Fibroblast of pulmonary artery (primary cell): Measurements from ENCODE around the gene PDCD1LG2.

ENCODE experiments used
- DNase-seq: peaks from one replicate; pipeline ENCODE4 v3.0.0-alpha.2; 2010; ENCODE audit warnings: low read depth
- H3K4me3 ChIP-seq: replicated peaks from 2 replicates; pipeline ENCODE4 v1.5.1; 2011; ENCODE audit warnings: low read depth, mild to moderate bottlenecking, control low read depth, low read length, moderate library complexity
- TF ChIP-seq, protein P1 (sequence below): IDR thresholded peaks from 2 replicates; pipeline ENCODE4 v1.5.1; 2011; ENCODE audit warnings: mild to moderate bottlenecking, control low read depth, low read length, inconsistent platforms; ENCODE audit errors: missing control alignments

PDCD1LG2 gene

DNA sequence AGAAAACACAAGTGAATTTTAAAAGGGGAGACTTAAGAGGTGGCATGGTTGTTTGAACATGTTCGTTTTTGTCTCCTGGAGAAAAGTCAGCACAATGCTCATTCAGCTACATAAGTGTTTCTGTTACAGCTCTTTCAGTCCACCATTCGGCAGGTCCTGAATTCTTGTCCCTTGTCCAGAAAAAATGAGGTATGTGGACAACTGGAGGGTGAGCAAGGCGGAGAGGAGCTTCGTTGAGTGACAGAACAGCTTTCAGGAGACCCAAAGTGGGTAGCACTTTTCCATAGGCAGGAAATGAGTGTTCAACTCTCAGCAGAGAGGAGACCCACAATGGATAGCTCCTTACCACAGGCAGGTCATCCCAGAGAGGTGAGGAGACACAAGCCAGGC, 4.9 kb downstream of the PDCD1LG2 start:
- TF ChIP-seq, protein P1, sequence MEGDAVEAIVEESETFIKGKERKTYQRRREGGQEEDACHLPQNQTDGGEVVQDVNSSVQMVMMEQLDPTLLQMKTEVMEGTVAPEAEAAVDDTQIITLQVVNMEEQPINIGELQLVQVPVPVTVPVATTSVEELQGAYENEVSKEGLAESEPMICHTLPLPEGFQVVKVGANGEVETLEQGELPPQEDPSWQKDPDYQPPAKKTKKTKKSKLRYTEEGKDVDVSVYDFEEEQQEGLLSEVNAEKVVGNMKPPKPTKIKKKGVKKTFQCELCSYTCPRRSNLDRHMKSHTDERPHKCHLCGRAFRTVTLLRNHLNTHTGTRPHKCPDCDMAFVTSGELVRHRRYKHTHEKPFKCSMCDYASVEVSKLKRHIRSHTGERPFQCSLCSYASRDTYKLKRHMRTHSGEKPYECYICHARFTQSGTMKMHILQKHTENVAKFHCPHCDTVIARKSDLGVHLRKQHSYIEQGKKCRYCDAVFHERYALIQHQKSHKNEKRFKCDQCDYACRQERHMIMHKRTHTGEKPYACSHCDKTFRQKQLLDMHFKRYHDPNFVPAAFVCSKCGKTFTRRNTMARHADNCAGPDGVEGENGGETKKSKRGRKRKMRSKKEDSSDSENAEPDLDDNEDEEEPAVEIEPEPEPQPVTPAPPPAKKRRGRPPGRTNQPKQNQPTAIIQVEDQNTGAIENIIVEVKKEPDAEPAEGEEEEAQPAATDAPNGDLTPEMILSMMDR = no peak

GRCh38 chr9:5516453-5517220, 6.3 kb downstream of the PDCD1LG2 start:
- no peak overlapping the region for H3K4me3 ChIP-seq
- DNase-seq = no peak
- TF ChIP-seq, protein P1 = no peak

More for the DNA sequence above, 4.9 kb downstream of the PDCD1LG2 start:
- H3K4me3 ChIP-seq = no peak overlapping the region
- DNase-seq = no peak

DNA sequence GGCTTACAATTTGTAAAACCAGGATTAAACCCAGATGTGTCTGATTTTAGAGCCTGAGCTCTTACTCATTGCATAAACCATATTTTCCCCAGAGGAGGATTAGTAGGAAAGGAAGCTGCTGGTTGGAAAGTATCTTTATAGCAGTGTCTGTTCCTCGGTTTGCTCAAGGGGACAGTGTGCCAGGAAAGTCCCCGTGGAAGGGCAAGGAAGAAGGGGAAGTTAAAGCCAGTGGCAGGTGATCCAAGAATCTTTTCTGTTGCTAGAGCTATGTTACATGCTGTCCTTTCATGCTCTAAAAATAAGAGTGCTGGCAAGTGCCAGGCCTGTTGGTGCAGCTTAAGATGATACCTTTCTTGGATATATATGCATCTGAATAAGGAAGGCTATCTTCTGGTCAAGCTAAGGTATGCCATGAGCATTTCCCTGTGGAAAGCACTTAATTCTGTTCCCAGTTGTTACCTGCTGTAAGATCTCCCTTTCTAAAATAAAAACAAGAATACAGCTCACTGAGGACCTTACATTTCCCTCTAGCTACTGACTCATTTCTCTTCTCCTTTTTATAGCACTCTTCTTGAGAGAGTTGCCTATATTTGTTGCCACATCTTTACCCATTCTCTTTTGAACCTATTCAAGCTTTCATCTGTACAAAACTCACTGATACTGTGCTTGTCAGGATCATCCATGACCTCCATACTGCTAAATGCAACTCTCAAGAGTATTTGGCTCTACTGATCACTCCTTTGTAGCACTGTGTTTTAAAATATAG, 8.0 kb downstream of the PDCD1LG2 start:
- DNase-seq = no peak
- TF ChIP-seq, protein P1 = no peak
- H3K4me3 ChIP-seq = no peak overlapping the region

DNA sequence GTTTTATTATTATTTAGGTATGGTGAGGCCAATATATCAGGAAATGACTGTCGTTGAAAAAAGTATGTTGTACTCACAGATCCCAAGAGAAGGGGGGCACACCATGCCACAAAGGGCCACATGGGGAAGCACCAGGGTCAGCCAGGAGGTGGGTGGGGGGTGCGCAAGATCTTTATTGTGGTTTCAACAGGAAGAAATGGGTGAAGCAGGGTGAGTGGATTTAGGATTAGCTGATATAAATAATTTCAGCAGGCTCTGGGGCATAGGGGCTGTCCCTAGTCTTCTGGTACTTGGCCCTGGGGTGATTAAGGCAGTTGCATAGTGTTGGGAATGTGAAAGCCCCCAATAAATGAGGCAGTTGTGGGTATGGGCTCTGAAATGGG, 8.6 kb downstream of the PDCD1LG2 start:
- no peak for DNase-seq
- H3K4me3 ChIP-seq = no peak overlapping the region
- TF ChIP-seq, protein P1 = no peak

- TF ChIP-seq, protein P1 = no peak
- no peak overlapping the region for H3K4me3 ChIP-seq
- DNase-seq = no peak
Observed at GRCh38 chr9:5524090-5524489, 13.8 kb downstream of the PDCD1LG2 start.

GRCh38 chr9:5529683-5530221, 19.4 kb downstream of the PDCD1LG2 start:
- DNase-seq = no peak
- no peak overlapping the region for H3K4me3 ChIP-seq
- TF ChIP-seq, protein P1 = no peak
